ENCODE measurements around the gene AGBL3. TPM values are rescaled to one million over a fixed set of nuclear protein-coding genes. Genes with fewer than 3 reads are reported as not detected.

AGBL3 gene
- total and polyA plus RNA-seq, 2 of the 8 experiments (the other 6 are each of a cell fraction or from before 2014, with no cell fraction given) = 1.1 to 1.9 TPM

DNA sequence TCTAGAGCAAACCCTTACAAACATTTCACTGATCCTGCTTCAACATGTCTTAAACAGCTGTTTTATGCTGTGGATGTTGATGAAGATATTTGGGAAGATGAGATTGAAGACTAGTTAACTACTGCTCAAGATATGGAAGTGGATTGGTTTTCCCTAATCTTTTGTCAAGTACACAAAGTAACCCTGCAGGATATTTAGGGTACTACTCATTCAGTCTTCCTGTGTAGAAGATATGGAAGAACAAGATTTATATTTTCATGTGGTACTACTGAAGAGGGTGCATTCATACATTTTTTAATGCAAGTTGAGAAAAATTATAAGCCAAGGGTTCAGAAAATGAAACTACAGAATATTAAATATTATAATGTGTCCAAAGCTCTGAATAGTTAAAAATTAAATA lies 143.3 kb downstream of the AGBL3 start (continued):
- TF ChIP-seq KDM4A (IDR thresholded peaks at IDR 0.05; ENCODE audit: low read depth, low read length, severe bottlenecking) = no peak
- no peak for TF ChIP-seq TAF7 (optimal IDR thresholded peaks at IDR 0.05; ENCODE audit: borderline replicate concordance, low read depth, low read length)
- TF ChIP-seq CBX5 (IDR thresholded peaks at IDR 0.05; ENCODE audit: low read depth, low read length) = no peak
- TF ChIP-seq SP4 (IDR thresholded peaks at IDR 0.05; ENCODE audit: low read length) = no peak
- TF ChIP-seq YY1 (IDR thresholded peaks at IDR 0.05; ENCODE audit: low read depth, low read length) = no peak
- no peak for TF ChIP-seq KDM1A (IDR thresholded peaks at IDR 0.05; ENCODE audit: borderline replicate concordance, low read length)
- no peak for TF ChIP-seq SIRT6 (IDR thresholded peaks at IDR 0.05; ENCODE audit: low read length)
- TF ChIP-seq, protein P1, sequence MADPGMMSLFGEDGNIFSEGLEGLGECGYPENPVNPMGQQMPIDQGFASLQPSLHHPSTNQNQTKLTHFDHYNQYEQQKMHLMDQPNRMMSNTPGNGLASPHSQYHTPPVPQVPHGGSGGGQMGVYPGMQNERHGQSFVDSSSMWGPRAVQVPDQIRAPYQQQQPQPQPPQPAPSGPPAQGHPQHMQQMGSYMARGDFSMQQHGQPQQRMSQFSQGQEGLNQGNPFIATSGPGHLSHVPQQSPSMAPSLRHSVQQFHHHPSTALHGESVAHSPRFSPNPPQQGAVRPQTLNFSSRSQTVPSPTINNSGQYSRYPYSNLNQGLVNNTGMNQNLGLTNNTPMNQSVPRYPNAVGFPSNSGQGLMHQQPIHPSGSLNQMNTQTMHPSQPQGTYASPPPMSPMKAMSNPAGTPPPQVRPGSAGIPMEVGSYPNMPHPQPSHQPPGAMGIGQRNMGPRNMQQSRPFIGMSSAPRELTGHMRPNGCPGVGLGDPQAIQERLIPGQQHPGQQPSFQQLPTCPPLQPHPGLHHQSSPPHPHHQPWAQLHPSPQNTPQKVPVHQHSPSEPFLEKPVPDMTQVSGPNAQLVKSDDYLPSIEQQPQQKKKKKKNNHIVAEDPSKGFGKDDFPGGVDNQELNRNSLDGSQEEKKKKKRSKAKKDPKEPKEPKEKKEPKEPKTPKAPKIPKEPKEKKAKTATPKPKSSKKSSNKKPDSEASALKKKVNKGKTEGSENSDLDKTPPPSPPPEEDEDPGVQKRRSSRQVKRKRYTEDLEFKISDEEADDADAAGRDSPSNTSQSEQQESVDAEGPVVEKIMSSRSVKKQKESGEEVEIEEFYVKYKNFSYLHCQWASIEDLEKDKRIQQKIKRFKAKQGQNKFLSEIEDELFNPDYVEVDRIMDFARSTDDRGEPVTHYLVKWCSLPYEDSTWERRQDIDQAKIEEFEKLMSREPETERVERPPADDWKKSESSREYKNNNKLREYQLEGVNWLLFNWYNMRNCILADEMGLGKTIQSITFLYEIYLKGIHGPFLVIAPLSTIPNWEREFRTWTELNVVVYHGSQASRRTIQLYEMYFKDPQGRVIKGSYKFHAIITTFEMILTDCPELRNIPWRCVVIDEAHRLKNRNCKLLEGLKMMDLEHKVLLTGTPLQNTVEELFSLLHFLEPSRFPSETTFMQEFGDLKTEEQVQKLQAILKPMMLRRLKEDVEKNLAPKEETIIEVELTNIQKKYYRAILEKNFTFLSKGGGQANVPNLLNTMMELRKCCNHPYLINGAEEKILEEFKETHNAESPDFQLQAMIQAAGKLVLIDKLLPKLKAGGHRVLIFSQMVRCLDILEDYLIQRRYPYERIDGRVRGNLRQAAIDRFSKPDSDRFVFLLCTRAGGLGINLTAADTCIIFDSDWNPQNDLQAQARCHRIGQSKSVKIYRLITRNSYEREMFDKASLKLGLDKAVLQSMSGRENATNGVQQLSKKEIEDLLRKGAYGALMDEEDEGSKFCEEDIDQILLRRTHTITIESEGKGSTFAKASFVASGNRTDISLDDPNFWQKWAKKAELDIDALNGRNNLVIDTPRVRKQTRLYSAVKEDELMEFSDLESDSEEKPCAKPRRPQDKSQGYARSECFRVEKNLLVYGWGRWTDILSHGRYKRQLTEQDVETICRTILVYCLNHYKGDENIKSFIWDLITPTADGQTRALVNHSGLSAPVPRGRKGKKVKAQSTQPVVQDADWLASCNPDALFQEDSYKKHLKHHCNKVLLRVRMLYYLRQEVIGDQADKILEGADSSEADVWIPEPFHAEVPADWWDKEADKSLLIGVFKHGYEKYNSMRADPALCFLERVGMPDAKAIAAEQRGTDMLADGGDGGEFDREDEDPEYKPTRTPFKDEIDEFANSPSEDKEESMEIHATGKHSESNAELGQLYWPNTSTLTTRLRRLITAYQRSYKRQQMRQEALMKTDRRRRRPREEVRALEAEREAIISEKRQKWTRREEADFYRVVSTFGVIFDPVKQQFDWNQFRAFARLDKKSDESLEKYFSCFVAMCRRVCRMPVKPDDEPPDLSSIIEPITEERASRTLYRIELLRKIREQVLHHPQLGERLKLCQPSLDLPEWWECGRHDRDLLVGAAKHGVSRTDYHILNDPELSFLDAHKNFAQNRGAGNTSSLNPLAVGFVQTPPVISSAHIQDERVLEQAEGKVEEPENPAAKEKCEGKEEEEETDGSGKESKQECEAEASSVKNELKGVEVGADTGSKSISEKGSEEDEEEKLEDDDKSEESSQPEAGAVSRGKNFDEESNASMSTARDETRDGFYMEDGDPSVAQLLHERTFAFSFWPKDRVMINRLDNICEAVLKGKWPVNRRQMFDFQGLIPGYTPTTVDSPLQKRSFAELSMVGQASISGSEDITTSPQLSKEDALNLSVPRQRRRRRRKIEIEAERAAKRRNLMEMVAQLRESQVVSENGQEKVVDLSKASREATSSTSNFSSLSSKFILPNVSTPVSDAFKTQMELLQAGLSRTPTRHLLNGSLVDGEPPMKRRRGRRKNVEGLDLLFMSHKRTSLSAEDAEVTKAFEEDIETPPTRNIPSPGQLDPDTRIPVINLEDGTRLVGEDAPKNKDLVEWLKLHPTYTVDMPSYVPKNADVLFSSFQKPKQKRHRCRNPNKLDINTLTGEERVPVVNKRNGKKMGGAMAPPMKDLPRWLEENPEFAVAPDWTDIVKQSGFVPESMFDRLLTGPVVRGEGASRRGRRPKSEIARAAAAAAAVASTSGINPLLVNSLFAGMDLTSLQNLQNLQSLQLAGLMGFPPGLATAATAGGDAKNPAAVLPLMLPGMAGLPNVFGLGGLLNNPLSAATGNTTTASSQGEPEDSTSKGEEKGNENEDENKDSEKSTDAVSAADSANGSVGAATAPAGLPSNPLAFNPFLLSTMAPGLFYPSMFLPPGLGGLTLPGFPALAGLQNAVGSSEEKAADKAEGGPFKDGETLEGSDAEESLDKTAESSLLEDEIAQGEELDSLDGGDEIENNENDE (IDR thresholded peaks at IDR 0.05; ENCODE audit: insufficient replicate concordance, low read length) = no peak

Data from H1 (cell line).